Stimulated activated CD4-positive, alpha-beta T cell treated with anti-CD3 and anti-CD28 coated beads, Interleukin-4, amount 100 ng/mL, for 48 hours (primary cell): ENCODE measurements around the gene CLDN15.

Source experiments
- DNase-seq, 2 donors: peaks; one replicate each; pipeline ENCODE4 v3.0.0-alpha.2; 2020; ENCODE audit warnings: low read depth in 2 of 2

Gene CLDN15

GRCh38 chr7:101244375-101245146 is 7.0 kb upstream of the CLDN15 start, which contains the start of gene FIS1:
TSS of gene FIS1 (minus strand) at chr7:101245081. CDS start at chr7:101245004, 77 bp downstream.
- DNase-seq = peak; percentile 89 to 94

- DNase-seq = no peak
Measured at GRCh38 chr7:101243646-101244374, 6.2 kb upstream of the CLDN15 start.

- no peak for DNase-seq
Measured at GRCh38 chr7:101241443-101242349, 4.1 kb upstream of the CLDN15 start.

GRCh38 chr7:101241015-101241363 is 3.4 kb upstream of the CLDN15 start:
- no peak for DNase-seq

- no peak for DNase-seq
Measured at GRCh38 chr7:101240226-101241014, 2.8 kb upstream of the CLDN15 start.

- no peak for DNase-seq
Measured at GRCh38 chr7:101239951-101240220, 2.3 kb upstream of the CLDN15 start.

GRCh38 chr7:101239191-101239950 is 1.8 kb upstream of the CLDN15 start:
- DNase-seq = no peak

GRCh38 chr7:101238226-101239182 is 902 bp upstream of the CLDN15 start:
- DNase-seq = no peak

- DNase-seq = no peak
Measured at GRCh38 chr7:101236292-101236835, 1.2 kb downstream of the CLDN15 start.

GRCh38 chr7:101235522-101235921 is 2.1 kb downstream of the CLDN15 start:
- no peak for DNase-seq

GRCh38 chr7:101235050-101235449 is 2.6 kb downstream of the CLDN15 start:
- DNase-seq = no peak

GRCh38 chr7:101234636-101235035 is 3.0 kb downstream of the CLDN15 start:
- no peak for DNase-seq

- no peak for DNase-seq
Measured at GRCh38 chr7:101233907-101234547, 3.6 kb downstream of the CLDN15 start.

- no peak for DNase-seq
Measured at GRCh38 chr7:101232141-101232850, 5.3 kb downstream of the CLDN15 start.

- DNase-seq = no peak
Measured at GRCh38 chr7:101231644-101232043, 6.0 kb downstream of the CLDN15 start.

- DNase-seq = no peak
Measured at GRCh38 chr7:101226721-101227120, 10.9 kb downstream of the CLDN15 start.

GRCh38 chr7:101225650-101226049 is 12.0 kb downstream of the CLDN15 start:
- no peak for DNase-seq

- DNase-seq = no peak
Measured at GRCh38 chr7:101223528-101223927, 14.1 kb downstream of the CLDN15 start.
